ENCODE data around the gene MSL1. TPM values are rescaled to one million over a fixed set of nuclear protein-coding genes. Genes with fewer than 3 reads are reported as not detected.
A peak's percentile ranks its signal among the peaks of the same experiment; 100 is the strongest.
"Not testable (repeated sequence)": the region's sequence is repeated elsewhere in the genome, so short reads cannot be mapped to it uniquely, and the experiment has no call there.

MSL1 gene
- total RNA-seq, 8 experiments from 2014 or later: 38.9 to 89.2 (median 75.5) TPM

DNA sequence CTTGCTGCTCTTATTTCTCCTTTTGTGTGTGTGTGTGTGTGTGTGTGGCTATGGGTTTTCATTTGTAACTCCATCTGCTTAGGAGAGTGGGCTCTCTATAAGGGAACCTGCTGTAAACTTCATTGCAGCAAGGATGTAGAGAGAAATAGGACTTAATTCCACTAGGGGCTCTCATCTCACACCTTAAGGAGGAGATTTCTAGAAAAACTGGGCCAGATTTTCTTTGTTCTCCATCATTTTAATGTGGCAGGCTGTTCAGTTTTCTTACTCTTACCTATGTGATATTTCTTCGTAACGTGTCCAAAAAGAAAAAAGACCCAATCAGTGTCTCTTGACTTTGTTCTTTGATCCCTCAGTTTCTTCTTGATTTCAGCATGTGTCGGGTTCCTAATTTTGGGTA, 14.0 kb downstream of the MSL1 start:
- in situ Hi-C loops (cut with MboI; ENCODE audit: low pct_unique_long_range_greater_than_20kb in 2 of 9, low sequenced_read_pairs in 9 of 9, unreplicated experiment in 9 of 9): no loop called here
- WGBS, 10 experiments: 62 to 100% (median 98%) methylated on average over 1 to 3 of the region's 3 CpGs; no CpG with 5 or more reads in 2 of the 10 experiments

DNA sequence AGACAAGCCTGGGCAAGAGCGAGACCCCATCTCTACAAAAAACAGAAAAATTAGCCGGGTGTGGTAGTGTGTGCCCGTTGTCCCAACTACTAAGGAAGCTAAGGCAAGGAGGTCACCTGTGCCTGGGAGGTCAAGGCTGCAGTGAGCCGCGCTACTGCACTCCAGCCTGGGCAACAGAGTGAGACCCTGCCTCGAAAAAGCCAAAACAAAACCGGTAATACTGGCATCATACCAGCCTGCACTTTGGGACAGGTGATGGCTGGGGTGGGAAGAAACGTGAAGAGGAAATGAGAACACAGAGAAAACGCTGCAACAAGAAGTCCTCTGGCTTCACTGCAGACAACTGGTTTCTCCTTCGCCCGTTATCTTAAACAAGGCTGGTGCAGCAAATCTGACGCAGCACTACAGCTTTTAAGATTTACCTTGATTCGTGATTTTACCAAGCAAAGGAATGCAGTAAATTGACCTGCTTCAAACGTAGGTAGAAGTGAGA, 17.8 kb downstream of the MSL1 start:
- 11 to 56% (median 24%) methylated on average over 3 to 13 of the region's 14 CpGs; no CpG with 5 or more reads in 2 of the 10 experiments for WGBS, 10 experiments
- in situ Hi-C loops (cut with MboI; ENCODE audit: low pct_unique_long_range_greater_than_20kb in 2 of 9, low sequenced_read_pairs in 9 of 9, unreplicated experiment in 9 of 9): no loop called here
- peak in 7 of 8 experiments; percentile 0 to 5 (median 2) for ATAC-seq (replicated peaks in 6 of 8)
- peak overlapping the region; percentile 64 to 97 (median 79) for H3K4me3 ChIP-seq
- H3K27ac ChIP-seq: peak overlapping the region; percentile 96 to 99
- peaks cover 15% of the 10 kb centered on the region in 2 donors for H3K4me1 ChIP-seq (replicated peaks in 1 of 2)

More for the DNA sequence above, 14.0 kb downstream of the MSL1 start:
- Histone ChIP-seq H3K27ac (no peak overlapping the region), H3K4me3 (no peak overlapping the region), H3K4me1 (replicated peaks in 1 of 2) (peaks cover 8 to 9% of the 10 kb centered on the region in 2 donors)
- no peak for ATAC-seq (replicated peaks in 6 of 8)

DNA sequence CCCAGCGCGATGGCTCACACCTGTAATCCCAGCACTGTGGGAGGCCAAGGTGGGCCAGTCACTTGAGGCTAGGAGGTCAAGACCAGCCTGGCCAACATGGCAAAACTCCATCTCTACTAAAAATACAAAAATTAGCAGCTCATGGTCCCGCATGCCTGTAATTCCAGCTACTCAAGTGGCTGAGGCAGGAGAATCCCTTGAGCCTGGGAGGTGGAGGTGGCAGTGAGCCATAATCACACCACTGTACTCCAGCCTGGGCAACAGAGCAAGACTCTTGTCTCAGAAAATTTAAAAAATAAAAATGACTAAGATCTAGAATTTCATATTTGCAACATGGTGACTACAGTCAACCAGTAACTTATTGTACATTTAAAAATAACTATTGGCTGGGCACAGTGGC, 21.4 kb downstream of the MSL1 start:
- H3K4me3 ChIP-seq; ATAC-seq (replicated peaks in 6 of 8); H3K27ac ChIP-seq; in situ Hi-C loops (cut with MboI; ENCODE audit: low pct_unique_long_range_greater_than_20kb in 2 of 9, low sequenced_read_pairs in 9 of 9, unreplicated experiment in 9 of 9): not testable (repeated sequence)
- H3K4me1 ChIP-seq (replicated peaks in 1 of 2): peaks cover 15% of the 10 kb centered on the region in 2 donors
- 84 to 100% (median 95%) methylated on average over 2 to 3 of the region's 3 CpGs; no CpG with 5 or more reads in 1 of the 10 experiments for WGBS, 10 experiments

DNA sequence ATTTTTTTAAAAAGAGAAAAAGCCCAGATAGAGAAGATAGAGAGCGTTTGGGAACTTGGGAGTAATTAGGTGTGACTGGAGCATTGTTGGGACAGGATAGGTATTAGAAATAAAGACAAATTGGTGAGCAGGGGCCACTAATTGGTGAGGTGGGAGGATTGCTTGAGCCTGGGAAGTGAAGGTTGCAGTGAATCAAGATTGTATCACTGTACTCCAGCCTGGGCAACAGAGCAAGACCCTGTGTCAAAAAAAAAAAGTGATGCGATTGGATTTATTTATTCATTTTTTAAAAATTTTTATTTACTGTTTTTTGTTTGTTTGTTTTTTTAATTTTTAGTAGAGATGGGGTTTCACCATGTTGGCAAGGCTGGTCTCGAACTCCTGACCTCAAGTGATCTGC, 23.7 kb downstream of the MSL1 start:
- H3K4me3 ChIP-seq: no peak overlapping the region
- in situ Hi-C loops (cut with MboI; ENCODE audit: low pct_unique_long_range_greater_than_20kb in 2 of 9, low sequenced_read_pairs in 9 of 9, unreplicated experiment in 9 of 9): no loop called here
- H3K4me1 ChIP-seq (replicated peaks in 1 of 2): peaks cover 5 to 8% of the 10 kb centered on the region in 2 donors
- ATAC-seq (replicated peaks in 6 of 8): no peak
- no peak overlapping the region for H3K27ac ChIP-seq
- WGBS, 10 experiments: 83 to 100% (median 96%) methylated on average over 2 to 3 of the region's 3 CpGs; no CpG with 5 or more reads in 1 of the 10 experiments

- ATAC-seq (replicated peaks in 6 of 8): no peak
- H3K4me3 ChIP-seq: no peak overlapping the region
- 62 to 100% (median 87%) methylated on average over 1 to 3 of the region's 3 CpGs; no CpG with 5 or more reads in 2 of the 10 experiments for WGBS, 10 experiments
- no peaks in the 10 kb centered on the region for H3K4me1 ChIP-seq (replicated peaks in 1 of 2)
- H3K27ac ChIP-seq: no peak overlapping the region
- in situ Hi-C loops (cut with MboI; ENCODE audit: low pct_unique_long_range_greater_than_20kb in 2 of 9, low sequenced_read_pairs in 9 of 9, unreplicated experiment in 9 of 9): no loop called here
Measured at GRCh38 chr17:40148527-40148926, 26.8 kb downstream of the MSL1 start.

GRCh38 chr17:40150276-40150675, 28.5 kb downstream of the MSL1 start:
- ATAC-seq (replicated peaks in 6 of 8): peak in 3 of 8 experiments; percentile 69 to 96 (median 94)
- no peak overlapping the region for H3K4me3 ChIP-seq
- WGBS, 10 experiments: 15 to 100% (median 89%) methylated on average over 1 to 4 of the region's 4 CpGs
- in situ Hi-C loops (cut with MboI; ENCODE audit: low pct_unique_long_range_greater_than_20kb in 2 of 9, low sequenced_read_pairs in 9 of 9, unreplicated experiment in 9 of 9): no loop called here
- H3K4me1 ChIP-seq (replicated peaks in 1 of 2): no peaks in the 10 kb centered on the region
- H3K27ac ChIP-seq: no peak overlapping the region

DNA sequence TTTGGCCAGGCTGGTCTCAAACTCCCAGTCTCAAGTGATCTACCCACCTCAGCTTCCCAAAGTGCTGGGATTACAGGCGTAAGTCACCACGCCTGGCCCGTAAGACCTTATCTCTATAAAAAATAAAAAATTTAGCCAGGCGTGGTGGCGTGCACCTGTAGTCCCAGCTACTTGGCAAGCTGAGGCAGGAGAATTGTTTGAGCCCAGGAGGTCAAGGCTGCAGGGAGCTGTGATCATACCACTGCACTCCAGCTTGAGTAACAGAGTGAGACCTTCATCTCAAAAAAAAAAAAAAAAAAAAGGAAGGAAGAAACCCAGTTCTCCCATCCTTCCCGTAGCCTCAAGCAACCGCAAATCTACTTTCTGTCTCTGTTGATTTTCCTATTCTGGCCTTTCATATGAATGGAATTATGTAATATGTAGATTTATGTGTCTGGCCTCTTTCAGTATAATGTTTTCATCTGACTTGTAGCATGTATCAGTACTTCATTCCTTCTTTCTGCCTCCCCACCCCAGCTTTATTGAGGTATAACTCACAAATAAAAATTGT, 29.7 kb downstream of the MSL1 start:
- peak in 2 of 8 experiments; percentile 17 to 87 for ATAC-seq (replicated peaks in 6 of 8)
- WGBS, 10 experiments: 64 to 100% (median 94%) methylated on average over 2 to 7 of the region's 7 CpGs; no CpG with 5 or more reads in 1 of the 10 experiments
- in situ Hi-C loops (cut with MboI; ENCODE audit: low pct_unique_long_range_greater_than_20kb in 2 of 9, low sequenced_read_pairs in 9 of 9, unreplicated experiment in 9 of 9): no loop called here
- Histone ChIP-seq H3K27ac (no peak overlapping the region), H3K4me1 (replicated peaks in 1 of 2) (no peaks in the 10 kb centered on the region), H3K4me3 (no peak overlapping the region)

GRCh38 chr17:40153603-40154236, 31.9 kb downstream of the MSL1 start:
- WGBS, 10 experiments: 53 to 100% (median 86%) methylated on average over 3 to 10 of the region's 14 CpGs; no CpG with 5 or more reads in 1 of the 10 experiments

DNA sequence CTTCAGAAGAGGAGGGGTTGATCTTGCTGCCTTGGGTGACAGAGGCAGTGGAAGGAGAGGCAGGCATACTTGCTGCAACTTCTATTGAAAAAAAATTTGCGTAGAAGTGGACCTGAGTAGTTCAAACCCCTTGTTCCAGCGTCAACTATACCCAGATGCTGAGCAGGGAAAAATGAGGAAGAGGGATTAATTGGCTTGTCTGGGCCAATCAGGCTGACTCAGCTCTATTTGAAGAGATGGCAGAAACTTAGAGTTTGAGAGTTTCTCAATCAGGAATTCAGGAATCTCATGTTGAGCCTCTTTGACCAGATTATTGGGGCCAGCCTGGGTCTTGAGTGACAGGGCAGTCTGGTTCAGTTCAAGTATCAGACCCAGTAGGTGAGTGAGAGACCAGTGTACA, 36.2 kb downstream of the MSL1 start:
- Histone ChIP-seq H3K27ac (no peak overlapping the region), H3K4me3 (no peak overlapping the region), H3K4me1 (replicated peaks in 1 of 2) (no peaks in the 10 kb centered on the region)
- WGBS, 10 experiments: 29 to 100% (median 83%) methylated on average over 1 to 2 of the region's 2 CpGs; no CpG with 5 or more reads in 3 of the 10 experiments
- no peak for ATAC-seq (replicated peaks in 6 of 8)
- in situ Hi-C loops (cut with MboI; ENCODE audit: low pct_unique_long_range_greater_than_20kb in 2 of 9, low sequenced_read_pairs in 9 of 9, unreplicated experiment in 9 of 9): no loop called here

More at GRCh38 chr17:40153603-40154236, 31.9 kb downstream of the MSL1 start:
- no peak for ATAC-seq (replicated peaks in 6 of 8)
- Histone ChIP-seq H3K4me3 (no peak overlapping the region), H3K27ac (no peak overlapping the region), H3K4me1 (replicated peaks in 1 of 2) (no peaks in the 10 kb centered on the region)
- in situ Hi-C loops (cut with MboI; ENCODE audit: low pct_unique_long_range_greater_than_20kb in 2 of 9, low sequenced_read_pairs in 9 of 9, unreplicated experiment in 9 of 9): no loop called here

- H3K27ac ChIP-seq: no peak overlapping the region
- in situ Hi-C loops (cut with MboI; ENCODE audit: low pct_unique_long_range_greater_than_20kb in 2 of 9, low sequenced_read_pairs in 9 of 9, unreplicated experiment in 9 of 9): no loop called here
- WGBS, 10 experiments: 50 to 100% (median 88%) methylated on average over 1 to 3 of the region's 3 CpGs; no CpG with 5 or more reads in 2 of the 10 experiments
Measured at GRCh38 chr17:40158438-40159013, 36.8 kb downstream of the MSL1 start.

GRCh38 chr17:40159456-40159855, 37.7 kb downstream of the MSL1 start:
- no peak overlapping the region for H3K27ac ChIP-seq
- no peak overlapping the region for H3K4me3 ChIP-seq
- in situ Hi-C loops (cut with MboI; ENCODE audit: low pct_unique_long_range_greater_than_20kb in 2 of 9, low sequenced_read_pairs in 9 of 9, unreplicated experiment in 9 of 9): no loop called here
- WGBS, 10 experiments: 59 to 100% (median 98%) methylated on average over 1 to 4 of the region's 6 CpGs; no CpG with 5 or more reads in 2 of the 10 experiments
- no peak for ATAC-seq (replicated peaks in 6 of 8)
- no peaks in the 10 kb centered on the region for H3K4me1 ChIP-seq (replicated peaks in 1 of 2)

More at GRCh38 chr17:40158438-40159013, 36.8 kb downstream of the MSL1 start:
- H3K4me1 ChIP-seq (replicated peaks in 1 of 2): no peaks in the 10 kb centered on the region
- ATAC-seq (replicated peaks in 6 of 8): no peak
- H3K4me3 ChIP-seq: no peak overlapping the region

DNA sequence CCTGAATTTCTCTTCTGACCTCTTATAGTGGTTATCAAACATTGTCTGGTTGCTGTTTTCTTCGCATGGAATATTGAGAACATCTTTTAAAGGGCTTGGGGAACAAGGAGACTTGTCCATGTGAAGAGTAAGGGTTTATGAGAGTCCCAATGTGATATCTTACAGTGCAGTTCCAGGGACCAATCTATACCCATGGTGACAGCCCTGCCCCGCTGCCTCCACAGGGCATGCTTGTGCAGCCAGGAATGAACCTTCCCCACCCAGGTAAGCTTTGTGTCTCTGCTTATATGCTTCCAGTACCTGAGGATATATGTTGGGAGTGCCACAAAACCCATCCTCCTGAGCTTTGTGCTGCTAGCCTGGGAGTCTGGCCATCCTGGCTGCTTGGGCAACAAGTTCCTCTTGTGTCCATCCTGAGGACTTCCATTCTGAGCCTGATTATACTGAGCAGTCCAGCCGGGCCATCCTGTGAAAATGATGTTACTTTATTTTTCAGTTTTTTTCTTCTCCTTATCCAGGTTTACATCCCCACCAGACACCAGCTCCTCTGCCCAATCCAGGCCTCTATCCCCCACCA, 46.0 kb downstream of the MSL1 start:
- peak in 1 of 8 experiments; percentile 7 for ATAC-seq (replicated peaks in 6 of 8)
- no peaks in the 10 kb centered on the region for H3K4me1 ChIP-seq (replicated peaks in 1 of 2)
- WGBS, 10 experiments: 60 to 100% (median 83%) methylated on average over 1 to 3 of the region's 3 CpGs; no CpG with 5 or more reads in 3 of the 10 experiments
- H3K27ac ChIP-seq: no peak overlapping the region
- in situ Hi-C loops (cut with MboI; ENCODE audit: low pct_unique_long_range_greater_than_20kb in 2 of 9, low sequenced_read_pairs in 9 of 9, unreplicated experiment in 9 of 9): no loop called here
- H3K4me3 ChIP-seq: no peak overlapping the region

All from motor neuron (in vitro differentiated cells).